PC-9 (cell line): ENCODE measurements around the gene SGK2. TPM values are rescaled to one million over a fixed set of nuclear protein-coding genes. Genes with fewer than 3 reads are reported as not detected.

ENCODE experiments used
- BruUV-seq: library from RNA; stranded (reverse); fragments of 400-500 nt; replicated peaks from 2 replicates; lab custom pipeline; 2021; lab: Mats Ljungman, UMichigan
- CTCF ChIA-PET: fragments of 300-600 bp; sonication (Branson Sonifier 250); formaldehyde crosslinking; loops from one replicate; lab custom pipeline; 2022; ENCODE audit warnings: antibody characterized with exemption; lab: Charles Lee
- POLR2A ChIA-PET: fragments of 300-600 bp; sonication (Branson Sonifier 250); formaldehyde crosslinking; loops from one replicate; lab custom pipeline; 2022; ENCODE audit warnings: antibody characterized with exemption; ENCODE audit not compliant: unreplicated experiment; lab: Charles Lee
- DNase-seq, 2 experiments: peaks; one replicate each; pipeline versions ENCODE4 v3.0.0 to v3.0.0-alpha.2; 2015 to 2022; ENCODE audit warnings: mixed read lengths in 1 of 2
- H2AFZ ChIP-seq: fragments of 200-600 bp; sonication (generic); 2 replicates; pipeline ENCODE4 v1.8.1; 2017; ENCODE audit warnings: antibody characterized with exemption
- H3F3A ChIP-seq: fragments of 200-600 bp; sonication (generic); 2 replicates; pipeline ENCODE4 v1.8.1; 2017; ENCODE audit warnings: antibody characterized with exemption, mild to moderate bottlenecking, low read depth; ENCODE audit not compliant: insufficient read depth
- H3K27ac ChIP-seq: fragments of 200-600 bp; sonication (generic); 2 replicates; pipeline ENCODE4 v1.6.1; 2016; ENCODE audit warnings: mixed run types
- H3K27me3 ChIP-seq: fragments of 200-600 bp; sonication (generic); 2 replicates; pipeline ENCODE4 v1.6.1; 2016; ENCODE audit warnings: low read depth, mixed run types; ENCODE audit not compliant: insufficient read depth
- H3K36me3 ChIP-seq: fragments of 200-600 bp; sonication (generic); 2 replicates; pipeline ENCODE4 v1.6.1; 2016; ENCODE audit warnings: low read depth, mixed run types
- H3K4me1 ChIP-seq: fragments of 200-600 bp; sonication (generic); replicated peaks from 2 replicates; pipeline ENCODE4 v1.6.1; 2016; ENCODE audit warnings: mixed run types; ENCODE audit not compliant: insufficient read depth
- H3K4me2 ChIP-seq: fragments of 200-600 bp; sonication (generic); 2 replicates; pipeline ENCODE4 v1.6.1; 2017; ENCODE audit warnings: mixed run types
- H3K4me3 ChIP-seq: fragments of 200-600 bp; sonication (generic); 2 replicates; pipeline ENCODE4 v1.6.1; 2016; ENCODE audit warnings: mixed run types
- H3K79me2 ChIP-seq: fragments of 200-600 bp; sonication (generic); 2 replicates; pipeline ENCODE4 v1.6.1; 2017; ENCODE audit warnings: low read depth, mixed run types
- H3K9me2 ChIP-seq: fragments of 200-600 bp; sonication (generic); 2 replicates; pipeline ENCODE4 v1.8.1; 2017; ENCODE audit warnings: mild to moderate bottlenecking; ENCODE audit not compliant: insufficient read depth
- H3K9me3 ChIP-seq: fragments of 200-600 bp; sonication (generic); 2 replicates; pipeline ENCODE4 v1.8.1; 2016; ENCODE audit warnings: low read depth; ENCODE audit not compliant: insufficient read depth
- H4K20me1 ChIP-seq: fragments of 200-600 bp; sonication (generic); 2 replicates; pipeline ENCODE4 v1.8.1; 2017; ENCODE audit not compliant: insufficient read depth
- EZH2 ChIP-seq: fragments of 200-600 bp; sonication (generic); IDR thresholded peaks from 2 replicates; pipeline ENCODE4 v1.8.0; 2017; ENCODE audit warnings: antibody characterized with exemption, low read depth
- intact Hi-C: fragments of 100-400 bp; cut with micrococcal nuclease; formaldehyde crosslinking; loops from one replicate; pipeline ENCODE4 v1.10.0; 2022; ENCODE audit not compliant: unreplicated experiment
- total RNA-seq: library from RNA; stranded (reverse); gene quantifications from 2 replicates; pipeline ENCODE4 v1.2.3, GENCODE V29; 2021
- TF ChIP-seq, protein P1 (sequence below): fragments of 200-600 bp; sonication (generic); conservative IDR thresholded peaks from 2 replicates; pipeline ENCODE4 v1.6.1; 2017; ENCODE audit warnings: mixed run types, antibody characterized with exemption, mild to moderate bottlenecking, moderate library complexity

SGK2 gene
- total RNA-seq, 1 experiment from 2014 or later: 3.1 TPM

DNA sequence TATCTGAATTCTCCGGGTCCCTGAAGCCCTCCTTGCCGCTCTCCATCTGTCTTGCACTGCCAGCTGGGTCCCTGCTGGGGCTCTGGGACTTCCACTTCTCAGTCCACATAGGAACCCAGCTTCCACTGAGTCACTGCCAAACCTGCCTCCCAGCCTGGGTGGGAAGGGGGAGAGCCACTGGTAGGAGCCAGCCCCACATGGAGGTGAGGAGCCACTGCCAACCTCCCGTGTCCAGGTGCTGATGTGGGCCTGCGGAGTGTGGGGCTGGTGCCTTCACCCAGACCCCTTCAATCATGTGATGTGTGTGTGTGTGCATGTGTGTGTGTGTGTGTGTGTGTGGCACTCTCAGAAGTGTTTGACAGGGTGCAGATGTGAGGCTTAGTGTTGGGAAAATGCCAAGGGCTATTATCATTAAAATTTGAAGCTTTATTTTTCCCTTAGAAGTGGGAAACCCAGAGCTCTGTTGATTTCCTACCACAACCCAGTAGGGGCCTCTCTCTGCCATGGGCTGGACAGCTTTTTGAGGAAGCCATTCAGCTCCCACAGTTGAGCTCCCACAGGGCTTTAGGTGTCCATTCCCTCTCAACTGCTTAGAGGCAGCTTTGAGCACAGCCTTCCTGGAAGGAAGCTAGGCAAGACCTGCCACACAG lies 9.3 kb upstream of the SGK2 start:
- Histone ChIP-seq H3K4me2 (no peak overlapping the region), H3K9me3 (no peaks in the 10 kb centered on the region), H4K20me1 (no peaks in the 10 kb centered on the region), H3K4me3 (no peak overlapping the region), H3K27me3 (no peaks in the 10 kb centered on the region), H3K27ac (no peak overlapping the region), H3K4me1 (no peaks in the 10 kb centered on the region), H2AFZ (no peak overlapping the region), H3K9me2 (no peaks in the 10 kb centered on the region), H3K36me3 (no peaks in the 10 kb centered on the region), H3K79me2 (no peaks in the 10 kb centered on the region), H3F3A (no peaks in the 10 kb centered on the region)
- DNase-seq: no peak
- intact Hi-C loops: no loop called here
- TF ChIP-seq EZH2: no peak
- TF ChIP-seq, protein P1, sequence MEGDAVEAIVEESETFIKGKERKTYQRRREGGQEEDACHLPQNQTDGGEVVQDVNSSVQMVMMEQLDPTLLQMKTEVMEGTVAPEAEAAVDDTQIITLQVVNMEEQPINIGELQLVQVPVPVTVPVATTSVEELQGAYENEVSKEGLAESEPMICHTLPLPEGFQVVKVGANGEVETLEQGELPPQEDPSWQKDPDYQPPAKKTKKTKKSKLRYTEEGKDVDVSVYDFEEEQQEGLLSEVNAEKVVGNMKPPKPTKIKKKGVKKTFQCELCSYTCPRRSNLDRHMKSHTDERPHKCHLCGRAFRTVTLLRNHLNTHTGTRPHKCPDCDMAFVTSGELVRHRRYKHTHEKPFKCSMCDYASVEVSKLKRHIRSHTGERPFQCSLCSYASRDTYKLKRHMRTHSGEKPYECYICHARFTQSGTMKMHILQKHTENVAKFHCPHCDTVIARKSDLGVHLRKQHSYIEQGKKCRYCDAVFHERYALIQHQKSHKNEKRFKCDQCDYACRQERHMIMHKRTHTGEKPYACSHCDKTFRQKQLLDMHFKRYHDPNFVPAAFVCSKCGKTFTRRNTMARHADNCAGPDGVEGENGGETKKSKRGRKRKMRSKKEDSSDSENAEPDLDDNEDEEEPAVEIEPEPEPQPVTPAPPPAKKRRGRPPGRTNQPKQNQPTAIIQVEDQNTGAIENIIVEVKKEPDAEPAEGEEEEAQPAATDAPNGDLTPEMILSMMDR: no peak
- CTCF ChIA-PET: interaction anchor here (0.6 kb wide), 1 partner anchor 113 kb away, joined by 5 read pairs; no protein-coding TSS in a partner anchor
- POLR2A ChIA-PET: no interaction called here
- no TSS peak for BruUV-seq

DNA sequence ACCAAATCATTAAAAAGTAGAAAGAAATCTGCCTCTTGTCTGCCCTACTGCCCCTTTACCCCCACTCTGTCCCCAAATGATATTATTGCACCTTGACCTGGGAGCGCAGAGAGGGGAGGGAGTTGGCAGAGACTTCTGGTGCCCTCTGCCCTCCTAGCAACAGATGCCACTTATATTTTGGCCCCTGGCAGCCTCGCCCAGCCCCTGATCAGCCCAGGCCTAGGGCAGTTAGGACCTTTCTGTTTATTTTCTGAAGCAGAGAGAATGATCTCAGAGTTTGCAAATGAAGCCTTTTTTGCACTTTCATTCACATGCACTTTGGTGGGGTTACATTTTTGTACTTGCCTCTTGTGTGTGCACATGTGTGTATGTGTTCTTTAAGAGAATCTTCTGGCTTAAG lies 8.4 kb upstream of the SGK2 start:
- H3K79me2 ChIP-seq: no peaks in the 10 kb centered on the region
- no peak overlapping the region for H3K4me3 ChIP-seq
- TF ChIP-seq EZH2: no peak
- TF ChIP-seq, protein P1: no peak
- H4K20me1 ChIP-seq: no peaks in the 10 kb centered on the region
- no peaks in the 10 kb centered on the region for H3K36me3 ChIP-seq
- H3K27ac ChIP-seq: no peak overlapping the region
- ChIA-PET CTCF (no interaction called here), POLR2A (no interaction called here)
- no TSS peak for BruUV-seq
- intact Hi-C loops: no loop called here
- no peaks in the 10 kb centered on the region for H3K27me3 ChIP-seq
- H2AFZ ChIP-seq: no peak overlapping the region
- H3K4me1 ChIP-seq: no peaks in the 10 kb centered on the region
- H3F3A ChIP-seq: no peaks in the 10 kb centered on the region
- H3K9me2 ChIP-seq: no peaks in the 10 kb centered on the region
- H3K4me2 ChIP-seq: no peak overlapping the region
- no peaks in the 10 kb centered on the region for H3K9me3 ChIP-seq
- no peak for DNase-seq

DNA sequence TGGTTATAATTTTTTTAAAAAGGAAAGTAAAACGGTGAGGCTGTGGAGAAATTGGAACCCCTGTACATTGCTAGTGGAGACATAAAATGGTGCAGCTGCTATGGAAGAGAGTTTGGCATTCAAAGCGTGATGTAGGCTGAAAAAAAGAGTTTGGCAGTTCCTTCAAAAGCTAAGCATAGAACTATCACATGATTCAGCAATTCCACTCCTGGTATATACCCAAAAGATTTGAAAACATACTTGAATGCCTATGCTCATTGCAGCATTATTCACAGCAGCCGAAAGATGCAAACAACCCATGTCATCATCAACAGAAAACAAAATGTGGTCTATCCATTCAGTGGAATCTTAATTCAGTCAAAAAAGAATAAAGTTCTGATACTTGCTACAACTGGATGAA lies 4.5 kb upstream of the SGK2 start:
- Histone ChIP-seq H3K27me3 (no peaks in the 10 kb centered on the region), H3K79me2 (no peaks in the 10 kb centered on the region), H3K9me2 (no peaks in the 10 kb centered on the region), H3K27ac (no peak overlapping the region), H3F3A (peaks cover 14% of the 10 kb centered on the region; the same call in 1 of the 2 replicates), H3K9me3 (no peaks in the 10 kb centered on the region), H3K4me2 (no peak overlapping the region), H4K20me1 (no peaks in the 10 kb centered on the region), H3K4me3 (no peak overlapping the region), H2AFZ (no peak overlapping the region), H3K4me1 (peaks cover 16% of the 10 kb centered on the region), H3K36me3 (no peaks in the 10 kb centered on the region)
- TF ChIP-seq, protein P1: no peak
- no peak for TF ChIP-seq EZH2
- CTCF ChIA-PET: no interaction called here
- intact Hi-C loops: no loop called here
- BruUV-seq: no TSS peak
- POLR2A ChIA-PET: no interaction called here
- no peak for DNase-seq
